ENCODE results near the gene TRIM54.

GRCh38 chr2:27290549-27290948 is 8.3 kb downstream of the TRIM54 start:
- TF ChIP-seq POLR2A (IDR thresholded peaks at IDR 0.05; ENCODE audit: low read depth, low read length): no peak
- TF ChIP-seq GATA2 (IDR thresholded peaks at IDR 0.05; ENCODE audit: insufficient read depth, insufficient read length, low read depth, low read length): no peak
- TF ChIP-seq JUN (IDR thresholded peaks at IDR 0.05; ENCODE audit: borderline replicate concordance, insufficient read depth, insufficient read length, low read depth): no peak
